Skeletal muscle cell (primary cell): Measurements from ENCODE around the gene HECTD3.

Source experiments
- DNase-seq: peaks from one replicate; pipeline ENCODE4 v3.0.0-alpha.2; 2010; ENCODE audit warnings: low read depth
- H3K4me3 ChIP-seq: 2 replicates; pipeline ENCODE4 v1.5.1; 2011; ENCODE audit warnings: low read depth, mild to moderate bottlenecking, control low read depth, low read length, moderate library complexity

The HECTD3 gene

DNA sequence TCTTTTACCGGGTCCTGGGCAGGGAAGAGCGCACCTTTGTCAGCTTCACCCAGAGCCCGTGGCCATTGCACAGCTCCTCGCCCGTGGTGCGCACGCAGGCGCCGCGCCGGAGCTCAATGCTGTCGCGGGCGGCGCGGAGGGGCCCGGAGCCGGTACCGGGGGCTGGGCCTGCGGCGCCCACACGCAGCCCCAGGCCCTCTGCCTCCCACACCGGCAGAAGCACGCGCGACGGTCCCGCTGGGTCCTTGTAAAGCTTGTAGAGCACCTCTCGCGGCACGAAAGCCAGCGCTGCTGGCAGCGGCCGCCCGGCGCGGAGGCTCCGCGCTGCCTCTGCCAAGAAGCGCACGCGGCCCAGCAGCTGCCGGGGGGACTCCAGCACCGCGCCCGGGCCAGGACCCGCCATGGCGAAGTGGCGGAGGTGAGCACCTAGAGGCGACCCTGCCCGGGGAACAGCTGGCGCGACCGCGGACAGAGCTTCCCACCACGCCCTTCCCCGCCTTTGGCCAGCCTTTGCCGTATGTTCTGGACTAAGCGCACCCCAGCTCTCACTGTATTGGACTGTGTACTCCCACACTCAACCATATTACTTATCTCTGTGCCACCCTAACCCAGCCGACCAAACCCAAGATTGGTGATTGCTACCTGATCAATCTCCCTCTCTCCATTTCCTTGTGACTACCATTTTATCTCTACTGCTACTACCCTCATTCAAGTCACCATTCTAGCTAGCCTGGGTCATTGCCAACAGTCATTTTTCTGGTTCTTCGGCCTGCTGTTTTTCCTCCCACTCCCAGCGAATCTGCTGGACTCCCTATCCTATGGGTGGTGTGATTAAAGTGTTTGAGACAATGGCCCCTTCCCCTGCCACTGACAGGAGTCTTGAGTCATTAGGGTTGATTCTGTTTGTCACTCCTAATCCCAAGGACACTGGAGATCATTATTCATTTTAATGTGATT is at the start of gene HECTD3:
Gene HECTD3 (minus strand): TSS at position 470 of the 957 bp plus-strand sequence. CDS start 67 bp downstream, at position 403.
- peak; percentile 32 for DNase-seq
- peak within 1 kb of the TSS; percentile 97 for H3K4me3 ChIP-seq

DNA sequence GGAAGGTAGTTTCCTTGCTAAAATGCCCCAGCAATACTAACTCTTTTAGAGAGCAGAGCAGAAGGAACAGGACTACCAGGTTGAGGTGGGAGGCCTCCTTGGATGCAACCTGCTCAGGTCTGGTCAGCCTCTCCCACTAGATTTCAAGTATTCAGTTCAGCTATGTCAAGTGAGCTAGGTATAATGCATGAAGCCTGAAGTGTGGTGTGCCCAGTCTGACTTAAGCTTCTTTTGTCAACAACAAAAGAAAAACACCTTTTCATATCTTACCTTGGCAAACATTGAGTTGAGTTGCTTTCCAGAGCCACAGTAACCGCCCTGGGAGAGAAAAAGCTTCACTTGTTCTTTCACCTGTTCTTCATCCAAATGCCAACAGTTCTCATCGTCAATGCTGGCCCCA is 48.7 kb upstream of the HECTD3 start:
- DNase-seq: no peak
- H3K4me3 ChIP-seq: no peak overlapping the region

DNA sequence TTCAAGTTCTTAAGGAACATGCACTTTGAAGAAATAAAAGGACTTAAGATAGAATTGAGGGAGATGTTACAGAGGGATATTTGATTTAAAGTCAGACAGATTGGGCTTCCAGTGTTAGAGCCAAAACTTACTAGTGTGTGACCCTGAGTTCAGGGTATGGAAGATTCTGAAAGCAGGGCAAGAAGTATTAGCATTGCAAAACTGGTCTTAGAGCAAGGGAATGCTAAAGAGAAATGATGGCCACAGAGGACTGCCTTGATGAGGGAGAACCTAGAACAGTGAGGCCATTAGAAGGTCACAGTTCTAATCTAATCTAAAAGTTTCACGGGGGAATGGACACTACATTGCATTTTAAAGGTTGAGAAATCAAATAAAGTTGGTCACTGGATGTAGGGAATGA is 46.4 kb upstream of the HECTD3 start:
- no peak overlapping the region for H3K4me3 ChIP-seq
- DNase-seq: no peak

DNA sequence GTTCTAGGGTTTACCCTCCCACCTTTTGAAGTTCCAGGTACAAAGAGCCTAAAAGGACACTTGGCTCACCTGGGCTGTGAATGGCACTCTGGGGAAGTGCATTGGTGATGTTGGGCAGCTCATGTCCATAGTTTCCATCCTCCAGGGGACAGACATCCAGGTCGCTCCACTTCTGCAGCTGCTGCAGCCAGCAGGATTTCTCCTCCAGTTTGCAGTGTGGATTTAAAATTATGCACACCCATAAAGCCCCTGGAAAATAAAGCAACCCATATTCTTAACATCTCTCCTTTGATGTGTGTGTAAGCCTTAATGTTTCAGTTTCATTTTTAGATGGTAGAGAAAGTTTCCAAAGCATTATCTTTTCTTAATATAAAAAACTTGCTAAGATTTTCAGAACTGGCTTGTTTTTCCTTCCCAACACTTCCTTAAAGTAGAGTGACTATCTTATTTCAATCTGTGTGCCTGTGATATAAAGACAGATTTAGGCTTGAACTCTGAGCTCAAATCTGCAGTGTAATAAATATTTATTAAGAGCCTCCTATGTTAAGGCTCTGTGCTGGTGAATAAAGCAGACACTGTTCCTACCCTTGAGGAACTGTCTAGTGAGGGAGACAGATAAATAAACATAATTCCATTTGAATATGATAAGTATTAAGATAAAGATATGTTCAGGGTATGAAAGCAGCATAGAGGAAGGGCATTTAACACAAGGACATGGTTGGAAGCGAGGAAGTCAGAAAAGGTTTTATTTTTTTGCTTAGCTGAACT is 40.1 kb upstream of the HECTD3 start:
- H3K4me3 ChIP-seq: no peak overlapping the region
- DNase-seq: no peak

DNA sequence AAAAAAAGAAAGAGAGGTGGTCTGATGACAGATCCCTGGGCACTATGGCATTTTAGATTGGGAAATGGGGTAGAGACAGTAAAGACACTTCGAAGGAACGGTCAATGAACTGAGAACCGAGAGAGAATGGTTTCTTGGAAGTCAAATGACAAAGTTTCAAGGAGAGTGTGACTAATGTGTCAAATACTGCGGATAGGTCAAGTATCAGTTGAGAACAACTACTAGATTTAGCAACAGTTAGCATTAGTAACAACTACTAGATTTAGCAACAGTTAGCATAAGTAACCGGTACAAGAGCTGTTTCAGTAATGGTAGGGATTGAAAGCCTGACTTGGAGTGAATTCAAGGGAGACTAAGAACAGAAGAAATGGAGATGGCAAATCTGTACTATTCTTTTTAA is 35.9 kb upstream of the HECTD3 start:
- no peak for DNase-seq
- no peak overlapping the region for H3K4me3 ChIP-seq

DNA sequence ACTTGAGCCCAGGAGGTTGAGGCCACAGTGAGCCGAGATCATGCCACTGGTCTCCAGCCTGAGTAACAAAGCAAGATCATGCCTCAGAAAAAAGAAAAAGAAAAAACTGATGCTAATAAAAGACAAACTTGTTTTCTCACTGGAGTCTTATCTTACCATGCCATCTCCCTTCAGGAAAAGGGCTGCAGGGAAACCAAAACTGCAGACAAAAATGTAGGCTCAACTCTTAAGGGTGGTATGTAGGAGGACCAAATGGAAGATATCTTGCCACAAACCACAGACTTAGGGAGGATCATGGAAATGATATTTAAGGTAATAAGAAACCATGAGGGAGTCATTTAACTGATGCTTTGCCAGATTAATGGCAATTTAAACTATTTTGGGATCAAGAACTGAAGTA is 33.8 kb upstream of the HECTD3 start:
- DNase-seq: no peak
- no peak overlapping the region for H3K4me3 ChIP-seq

DNA sequence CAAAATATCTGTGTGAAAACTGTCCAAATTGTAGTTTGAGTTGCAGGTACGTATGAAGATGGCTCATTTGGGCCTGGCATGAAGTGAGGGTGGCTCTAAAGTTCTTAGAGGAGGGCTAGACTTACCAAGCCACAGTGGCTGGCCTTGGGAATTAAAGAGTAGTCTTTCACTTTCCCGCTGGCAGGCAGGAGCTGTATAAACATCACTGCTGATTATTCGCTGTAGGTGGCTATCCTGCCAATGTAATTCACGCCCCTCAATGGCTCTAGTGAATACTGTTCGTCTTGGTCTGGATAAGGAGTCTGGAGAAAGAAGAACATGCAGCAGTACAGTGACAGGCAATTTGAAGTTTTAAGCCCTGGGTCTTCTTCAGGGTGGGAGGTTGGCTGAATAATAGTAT is 32.0 kb upstream of the HECTD3 start:
- DNase-seq: no peak
- no peak overlapping the region for H3K4me3 ChIP-seq

DNA sequence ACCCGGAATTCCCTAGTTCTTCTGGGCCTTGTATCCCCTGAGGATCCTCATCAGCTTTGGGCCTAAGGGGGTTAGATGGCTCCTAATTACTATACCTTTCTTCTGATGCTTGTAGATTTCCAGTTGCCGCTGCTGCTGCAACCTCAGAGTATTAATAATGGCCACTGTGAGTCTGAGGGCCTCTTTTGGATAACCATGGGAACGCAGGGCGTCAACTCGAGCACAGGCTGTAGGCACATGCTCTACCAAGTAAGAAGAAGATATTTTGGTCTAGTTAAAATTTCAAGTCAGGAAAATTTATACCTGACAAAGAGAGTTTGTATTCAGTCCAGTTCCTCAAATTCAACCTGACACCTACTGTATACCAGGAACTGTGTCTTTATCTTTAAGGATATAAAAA is 29.2 kb upstream of the HECTD3 start:
- no peak for DNase-seq
- H3K4me3 ChIP-seq: no peak overlapping the region

DNA sequence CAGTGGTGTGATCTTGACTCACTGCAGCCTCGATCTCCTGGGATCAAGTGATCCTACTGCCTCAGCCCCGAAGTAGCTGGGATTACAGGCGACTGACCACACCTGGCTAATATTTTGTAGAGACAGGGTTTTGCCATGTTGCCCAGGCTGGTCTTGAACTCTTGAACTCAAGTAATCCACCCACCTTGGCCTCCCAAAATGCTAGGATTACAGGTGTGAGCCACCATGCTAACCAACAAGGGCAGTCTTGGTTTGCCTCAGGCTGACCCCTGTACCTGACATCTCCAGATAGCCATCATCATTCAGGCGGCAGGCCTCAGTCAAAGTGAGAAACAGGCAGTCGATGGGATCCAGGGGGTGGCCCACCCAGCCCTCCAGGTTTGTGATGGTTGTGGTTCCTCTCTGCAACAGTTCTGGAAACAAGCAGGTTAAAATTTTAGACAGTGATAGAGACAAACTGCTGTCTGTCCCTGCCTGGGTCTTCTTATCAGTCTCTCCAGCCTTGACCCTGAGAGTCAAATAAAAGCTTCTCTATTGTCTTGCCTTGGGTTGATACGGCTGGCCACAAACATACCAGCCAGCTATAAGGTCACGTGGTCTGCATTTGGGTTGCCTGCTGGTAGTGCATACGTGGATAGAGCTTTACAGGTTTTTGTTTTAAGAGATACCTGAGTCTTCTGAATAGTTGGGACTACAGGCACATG is 27.7 kb upstream of the HECTD3 start:
- DNase-seq: no peak
- H3K4me3 ChIP-seq: no peak overlapping the region

DNA sequence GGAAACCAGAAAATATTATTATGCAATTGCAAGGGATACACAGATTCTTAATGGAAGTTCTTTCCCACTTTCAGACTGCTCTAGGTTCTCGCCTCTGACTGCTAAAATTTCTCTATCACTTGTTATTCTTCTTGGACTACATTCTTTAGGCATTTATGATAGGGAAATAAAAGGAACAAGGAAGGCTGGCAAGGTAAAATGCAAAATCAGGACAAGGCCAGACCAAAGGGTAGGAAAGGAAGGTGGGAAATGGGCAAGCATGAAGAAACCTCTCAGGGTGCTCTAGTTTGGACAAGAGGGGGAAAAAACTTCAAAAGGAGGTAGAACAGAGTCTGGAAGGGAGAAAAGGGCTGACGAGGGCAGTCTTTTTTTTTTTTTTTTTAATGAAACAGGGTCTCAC is 27.1 kb upstream of the HECTD3 start:
- H3K4me3 ChIP-seq: no peak overlapping the region
- no peak for DNase-seq

DNA sequence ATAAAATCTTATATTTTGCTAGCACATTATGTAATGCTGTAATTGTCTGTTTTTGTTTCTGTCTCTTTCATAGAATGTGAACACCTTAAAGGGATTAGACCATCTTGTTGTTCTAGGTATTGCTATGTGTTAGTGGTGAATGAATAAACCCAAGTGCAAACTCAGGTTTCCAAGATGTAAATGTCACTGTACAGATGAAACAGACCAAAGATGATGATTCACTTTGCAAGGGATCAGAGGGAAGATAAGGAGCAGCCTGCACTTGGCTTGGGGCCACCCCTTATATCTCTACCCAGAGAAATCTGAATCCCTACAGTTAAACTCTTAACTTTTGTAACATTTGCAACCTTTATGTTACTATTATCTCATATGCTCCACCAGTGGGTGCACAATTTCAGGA is 26.3 kb upstream of the HECTD3 start:
- H3K4me3 ChIP-seq: no peak overlapping the region
- no peak for DNase-seq

DNA sequence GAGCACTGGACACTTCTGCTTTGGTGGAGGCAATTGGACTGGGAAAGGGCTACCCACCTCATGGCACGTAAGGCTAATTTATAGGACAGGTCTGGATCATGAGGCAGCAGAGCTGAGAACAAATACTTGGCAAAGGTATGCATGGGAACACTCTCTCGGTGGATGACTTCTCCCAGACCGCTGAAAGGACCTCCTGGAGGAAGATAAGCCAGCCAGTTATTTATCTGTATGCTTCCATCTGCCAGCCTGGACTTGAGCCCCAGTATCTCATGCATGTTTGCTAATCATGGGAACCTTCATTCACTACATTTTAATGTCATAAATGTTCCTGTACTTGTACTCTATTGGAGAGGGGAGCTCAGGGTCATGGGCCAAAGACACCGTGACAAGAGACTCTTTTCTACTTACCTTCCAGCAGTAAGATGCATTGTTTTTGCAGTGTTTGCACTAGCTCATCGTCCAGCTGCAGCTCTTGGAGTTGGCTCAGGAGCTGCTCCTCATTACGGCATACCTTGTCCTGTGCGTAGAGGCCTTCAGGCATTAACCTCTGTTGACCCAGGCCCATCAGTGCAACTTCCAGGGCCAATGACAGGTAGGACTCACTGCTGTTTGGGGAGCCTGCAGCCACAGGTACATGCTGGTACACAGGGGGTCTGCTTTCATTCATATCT is 24.6 kb upstream of the HECTD3 start:
- H3K4me3 ChIP-seq: no peak overlapping the region
- DNase-seq: no peak

DNA sequence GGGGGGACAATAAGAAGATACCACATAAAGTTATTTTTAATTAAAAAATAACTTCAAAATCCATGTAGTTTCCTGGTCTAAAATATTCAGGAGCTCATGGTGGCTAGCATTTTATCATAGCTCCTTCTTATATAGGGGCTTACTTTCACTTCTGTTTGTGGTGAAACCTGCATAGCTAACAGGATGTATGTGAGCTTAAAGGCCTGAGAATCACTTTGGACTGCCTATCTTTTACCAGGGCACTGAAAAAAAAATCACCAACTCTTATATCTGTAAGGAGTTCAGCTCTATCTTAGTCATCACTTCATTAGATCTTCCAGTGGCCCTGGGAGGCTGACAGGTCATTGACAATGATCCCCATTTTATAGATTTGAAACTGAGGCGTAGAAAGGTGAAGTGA is 22.2 kb upstream of the HECTD3 start:
- DNase-seq: no peak
- H3K4me3 ChIP-seq: no peak overlapping the region

DNA sequence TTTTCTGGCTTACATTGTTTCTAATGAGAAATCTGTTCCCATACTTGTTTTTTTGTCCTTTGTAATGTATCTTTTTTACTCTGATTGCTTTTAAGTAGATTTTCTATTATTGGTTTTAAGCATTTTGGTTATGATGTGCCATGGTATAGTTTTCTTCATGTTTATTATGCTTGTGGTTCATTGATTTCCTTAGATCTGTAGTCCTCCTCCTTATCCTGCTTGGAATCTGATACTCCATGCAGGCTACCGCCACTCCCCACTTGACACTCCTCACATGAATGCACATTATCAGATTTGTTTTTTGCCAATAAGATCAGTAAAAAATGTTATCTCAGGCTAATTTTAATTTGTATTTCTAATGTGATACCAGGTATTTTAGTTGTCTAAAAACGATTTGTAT is 21.7 kb upstream of the HECTD3 start:
- DNase-seq: no peak
- no peak overlapping the region for H3K4me3 ChIP-seq

DNA sequence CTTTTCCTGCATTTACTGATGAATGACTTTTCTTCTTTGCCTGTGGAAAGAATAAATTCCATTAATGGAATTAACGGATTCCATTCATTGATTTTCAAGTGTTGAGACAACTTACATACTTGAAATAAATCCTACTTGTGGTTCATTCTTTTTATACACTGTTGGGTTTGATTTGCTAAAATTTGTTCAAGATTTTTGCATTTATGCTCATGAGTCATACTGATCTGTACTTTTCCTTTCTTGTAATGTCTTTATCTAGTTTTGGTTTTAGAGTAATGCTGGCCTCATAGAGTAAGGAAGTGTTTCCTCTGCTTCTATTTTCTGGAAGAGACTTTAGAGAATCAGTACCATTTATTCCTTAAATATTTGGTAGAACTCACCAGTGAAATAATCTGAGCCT is 15.3 kb upstream of the HECTD3 start:
- H3K4me3 ChIP-seq: no peak overlapping the region
- DNase-seq: no peak

DNA sequence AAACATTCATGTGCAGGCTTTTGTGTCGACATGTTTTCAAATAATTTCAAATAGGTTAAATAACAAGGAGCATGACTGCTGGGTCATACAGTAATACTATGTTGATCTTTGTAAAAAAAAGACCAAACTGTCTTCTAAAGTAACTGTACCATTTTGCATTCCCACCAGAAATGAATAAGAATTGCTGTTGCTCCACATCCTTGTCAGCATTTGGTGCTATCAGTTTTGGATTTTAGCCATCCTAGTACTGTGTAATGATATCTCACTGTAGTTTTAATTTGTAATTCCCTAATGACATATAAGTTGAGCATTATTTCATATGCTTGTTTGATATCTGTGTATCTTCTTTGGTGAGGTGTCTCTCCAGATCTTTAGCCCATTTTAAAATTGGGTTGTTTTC is 12.5 kb upstream of the HECTD3 start:
- no peak overlapping the region for H3K4me3 ChIP-seq
- no peak for DNase-seq

DNA sequence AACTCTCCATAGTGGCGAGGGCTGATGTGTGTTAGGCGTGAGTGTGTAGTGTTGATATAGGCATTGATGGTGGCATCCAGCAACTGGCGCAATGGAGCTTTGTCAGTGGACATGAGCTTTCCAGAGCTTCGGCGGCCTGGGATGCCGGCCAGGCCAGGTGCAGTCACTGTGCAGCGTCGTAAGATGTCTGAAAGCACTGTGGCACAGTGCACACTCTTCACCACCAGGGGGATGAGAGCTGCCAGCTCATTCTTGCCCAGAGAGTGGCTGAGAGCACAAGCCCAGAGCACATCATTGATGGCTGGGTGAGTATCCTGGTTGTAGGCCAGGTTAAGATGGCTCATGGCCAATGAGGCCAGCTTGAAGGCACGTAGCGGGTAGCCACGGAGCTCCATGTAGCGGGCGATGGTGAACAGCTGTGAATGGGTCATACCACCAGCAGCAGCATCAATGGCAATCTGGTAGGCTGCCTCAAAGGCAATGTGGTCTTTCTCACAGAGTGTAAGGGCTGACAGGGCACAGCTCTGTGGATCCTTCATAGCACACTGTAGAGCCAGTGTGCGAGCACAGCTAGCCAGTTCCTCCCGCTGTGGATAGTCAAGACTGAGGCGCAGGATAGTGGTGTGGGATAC is 7.6 kb upstream of the HECTD3 start:
- H3K4me3 ChIP-seq: no peak overlapping the region
- DNase-seq: no peak

DNA sequence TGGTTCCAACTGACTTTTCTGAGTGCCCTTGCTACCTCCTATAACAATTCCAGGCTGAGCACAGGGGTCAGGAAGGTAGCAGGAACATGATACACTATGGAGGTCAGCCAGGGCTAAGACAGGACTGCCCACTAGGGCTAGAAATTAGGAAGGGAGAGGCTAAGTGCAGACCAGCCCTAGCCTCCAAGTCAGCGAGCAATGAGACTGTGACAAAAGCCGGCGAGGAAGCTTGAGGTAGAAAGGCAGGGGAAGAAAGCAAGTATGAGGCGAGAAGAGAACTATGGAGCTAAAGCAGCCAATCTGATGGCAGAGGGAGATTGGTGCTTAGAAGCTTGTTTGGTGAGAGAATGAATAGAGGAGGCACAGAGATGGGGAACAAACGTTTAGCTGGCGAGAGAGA is 5.6 kb upstream of the HECTD3 start:
- no peak overlapping the region for H3K4me3 ChIP-seq
- no peak for DNase-seq

DNA sequence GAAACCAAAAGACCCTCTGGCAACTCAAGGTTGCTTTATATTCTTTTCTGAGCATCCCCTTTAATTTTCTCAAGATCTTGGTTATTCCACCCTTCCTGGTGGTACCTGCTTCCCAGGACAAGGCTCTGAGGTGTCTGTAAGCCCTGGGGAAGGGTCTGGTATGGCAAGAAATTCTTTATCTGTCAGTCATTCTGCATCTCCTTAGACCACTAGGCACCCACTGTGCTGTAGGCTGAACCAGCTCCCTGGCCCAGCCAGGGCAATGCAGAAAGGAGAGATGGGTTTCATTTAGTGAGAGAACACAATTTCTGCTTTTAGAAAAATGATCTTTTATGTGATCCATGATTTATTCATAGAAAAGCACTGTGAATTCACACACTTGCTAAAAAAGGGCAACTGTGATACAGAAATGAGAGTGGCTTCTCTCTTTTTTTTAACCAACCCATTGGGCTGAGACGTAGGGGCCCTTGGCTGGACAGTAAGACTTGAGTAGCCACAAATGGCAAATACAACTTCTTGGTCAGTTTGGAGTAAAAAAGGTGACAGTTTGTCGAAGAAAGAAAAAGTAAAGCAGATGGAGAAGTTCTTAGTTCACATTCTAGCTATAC is 5.1 kb upstream of the HECTD3 start:
- H3K4me3 ChIP-seq: no peak overlapping the region
- no peak for DNase-seq
